AG04449 (cell line): Measurements from ENCODE around the gene PPM1L.

Source experiments
- CTCF ChIA-PET: fragments of 350-600 bp; formaldehyde crosslinking; extraction: SDS; loops from one replicate; lab custom pipeline; 2021; ENCODE audit warnings: antibody characterized with exemption; lab: Yijun Ruan, JAX
- POLR2A ChIA-PET: fragments of 400-600, 350-600 bp; formaldehyde crosslinking; extraction: SDS; loops from one replicate; lab custom pipeline; 2020; ENCODE audit warnings: antibody characterized with exemption, inconsistent platforms; lab: Yijun Ruan, JAX
- DNase-seq: peaks from one replicate; pipeline ENCODE4 v3.0.0-alpha.2; 2010; ENCODE audit warnings: low read depth, low spot score
- H3K4me3 ChIP-seq: 2 replicates; pipeline ENCODE4 v1.5.1; 2011; ENCODE audit warnings: low read depth, mild to moderate bottlenecking, control low read depth, low read length
- CTCF ChIP-seq: IDR thresholded peaks from one replicate; pipeline ENCODE4 v1.5.1; 2011; ENCODE audit warnings: mild to moderate bottlenecking, moderate library complexity, low read length, control low read depth, inconsistent platforms; ENCODE audit not compliant: insufficient read depth; ENCODE audit errors: missing control alignments

The PPM1L gene

GRCh38 chr3:160757233-160758106 is 1.4 kb downstream of the PPM1L start:
- ChIA-PET POLR2A (no interaction called here), CTCF (no interaction called here)
- no peak overlapping the region for H3K4me3 ChIP-seq
- no peak for TF ChIP-seq CTCF
- DNase-seq: no peak

DNA sequence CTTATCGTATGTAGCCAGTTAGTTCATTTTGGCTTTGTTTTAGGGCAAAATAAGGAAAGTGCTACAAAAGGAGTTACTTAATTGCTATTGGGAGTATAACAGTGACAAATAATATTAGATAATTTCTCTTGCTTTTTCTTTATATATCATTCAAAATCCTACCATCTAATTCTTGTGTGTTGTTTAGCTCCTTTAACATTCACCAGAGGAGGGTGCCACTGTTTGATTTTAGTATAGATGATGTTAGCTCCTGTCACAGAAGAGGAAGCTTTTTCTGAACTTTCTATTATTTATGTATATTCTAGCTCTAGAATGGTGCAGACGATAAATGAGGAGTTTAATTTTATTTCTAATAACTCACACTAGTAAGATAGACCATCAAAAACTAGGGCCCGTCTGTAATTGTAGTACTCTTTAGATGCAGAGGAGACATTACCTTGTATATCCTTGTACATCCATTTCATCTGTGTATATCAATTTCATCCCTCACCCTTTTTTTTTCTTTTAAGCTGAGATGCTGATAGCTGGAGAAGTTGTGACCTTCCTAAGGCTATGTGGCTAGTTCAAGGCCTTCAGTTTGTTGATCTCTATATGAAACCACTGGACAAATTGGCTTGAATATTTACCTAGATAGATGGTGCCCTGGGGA is 3.0 kb downstream of the PPM1L start:
- no peak overlapping the region for H3K4me3 ChIP-seq
- ChIA-PET POLR2A (no interaction called here), CTCF (no interaction called here)

DNA sequence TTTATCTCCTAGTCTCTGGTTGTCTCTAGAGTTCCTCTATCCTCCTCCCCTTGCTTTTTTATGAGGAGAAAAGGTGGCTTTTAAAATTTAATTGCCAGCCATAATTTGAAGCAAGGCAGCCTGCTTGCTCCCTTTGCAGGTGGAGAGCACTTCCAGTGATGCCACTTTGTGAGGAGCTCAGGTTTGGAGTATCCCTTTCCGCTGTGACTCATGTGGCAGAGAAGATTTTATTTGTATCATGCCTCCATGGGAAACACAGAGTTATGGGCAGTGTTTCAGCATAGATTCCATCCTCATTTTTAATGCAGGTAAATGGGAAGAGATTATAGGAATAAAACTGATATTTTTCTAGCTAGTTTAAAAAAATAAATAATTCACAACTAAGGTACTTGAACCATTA is 7.0 kb downstream of the PPM1L start:
- H3K4me3 ChIP-seq: no peak overlapping the region
- no peak for TF ChIP-seq CTCF
- CTCF ChIA-PET: no interaction called here
- DNase-seq: no peak
- POLR2A ChIA-PET: no interaction called here

More for the DNA sequence above, 3.0 kb downstream of the PPM1L start:
- no peak for DNase-seq
- no peak for TF ChIP-seq CTCF

DNA sequence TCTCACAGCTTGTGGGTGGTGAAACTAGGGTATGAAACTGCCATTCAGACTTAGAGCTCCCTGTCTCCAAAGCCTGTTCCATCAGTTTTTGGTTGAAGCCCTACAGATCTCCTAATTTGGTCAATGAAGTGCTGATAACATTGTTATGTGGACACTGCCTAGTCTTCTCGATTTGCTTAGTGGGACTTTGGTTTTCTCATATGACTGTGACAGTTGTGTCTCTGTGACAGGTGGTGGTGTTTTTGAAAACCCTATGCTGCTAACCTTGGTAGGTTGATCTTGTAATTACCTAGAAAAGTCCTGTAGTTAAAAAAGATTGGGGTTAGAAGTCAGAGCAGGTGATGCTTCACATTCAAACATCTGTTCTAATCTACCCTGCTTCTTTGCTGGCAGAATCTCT is 9.2 kb downstream of the PPM1L start:
- ChIA-PET CTCF (no interaction called here), POLR2A (no interaction called here)
- TF ChIP-seq CTCF: no peak

DNA sequence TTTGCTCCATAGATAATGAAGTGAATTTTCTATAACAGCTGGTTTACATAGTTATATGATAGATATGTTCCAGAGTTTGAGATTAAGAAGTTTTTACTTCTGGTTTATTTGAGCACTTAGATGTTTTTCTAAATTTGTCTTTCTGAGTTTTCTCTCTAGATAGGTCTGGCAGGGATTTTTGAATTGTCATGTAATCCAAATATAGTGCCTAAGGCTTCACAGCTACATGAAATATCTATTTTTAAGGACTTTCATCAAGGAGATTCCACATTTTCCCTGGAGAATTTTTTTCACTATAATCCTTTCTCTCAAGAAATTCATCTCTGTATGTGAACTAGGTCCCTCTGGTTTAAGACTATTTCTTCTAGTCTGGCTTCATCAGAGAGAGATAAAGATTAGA is 12.0 kb downstream of the PPM1L start:
- ChIA-PET CTCF (no interaction called here), POLR2A (no interaction called here)
- H3K4me3 ChIP-seq: no peak overlapping the region
- TF ChIP-seq CTCF: no peak
- no peak for DNase-seq

More for the DNA sequence above, 9.2 kb downstream of the PPM1L start:
- H3K4me3 ChIP-seq: no peak overlapping the region
- no peak for DNase-seq

DNA sequence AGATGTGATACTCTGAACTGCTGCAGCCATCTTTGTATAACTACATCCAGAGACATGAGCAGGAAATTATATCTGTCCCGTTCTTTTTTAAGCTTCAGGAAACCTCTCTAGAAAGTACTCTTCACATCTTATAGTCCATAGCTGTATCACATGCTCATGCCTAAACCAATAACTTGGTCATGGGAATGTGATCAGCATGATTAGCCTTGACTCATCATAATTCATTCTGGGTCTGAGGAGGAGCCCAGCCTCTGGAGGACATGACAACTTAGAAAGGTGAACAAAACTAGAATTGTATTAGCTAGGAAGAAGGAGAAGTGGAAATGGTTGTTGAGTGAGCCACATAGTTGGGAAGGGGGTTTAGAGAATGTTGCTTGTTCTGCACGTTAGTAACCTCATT is 12.9 kb downstream of the PPM1L start:
- no peak for TF ChIP-seq CTCF
- H3K4me3 ChIP-seq: no peak overlapping the region
- POLR2A ChIA-PET: no interaction called here
- no peak for DNase-seq
- CTCF ChIA-PET: no interaction called here
